ENCODE results near the gene ZNF711.
"Not testable (repeated sequence)": the region's sequence is repeated elsewhere in the genome, so short reads cannot be mapped to it uniquely, and the experiment has no call there.

Gene ZNF711

GRCh38 chrX:85288992-85289723 lies 45.4 kb downstream of the ZNF711 start:
- no peak for DNase-seq (ENCODE audit: low spot score)
- TF ChIP-seq, protein P1, sequence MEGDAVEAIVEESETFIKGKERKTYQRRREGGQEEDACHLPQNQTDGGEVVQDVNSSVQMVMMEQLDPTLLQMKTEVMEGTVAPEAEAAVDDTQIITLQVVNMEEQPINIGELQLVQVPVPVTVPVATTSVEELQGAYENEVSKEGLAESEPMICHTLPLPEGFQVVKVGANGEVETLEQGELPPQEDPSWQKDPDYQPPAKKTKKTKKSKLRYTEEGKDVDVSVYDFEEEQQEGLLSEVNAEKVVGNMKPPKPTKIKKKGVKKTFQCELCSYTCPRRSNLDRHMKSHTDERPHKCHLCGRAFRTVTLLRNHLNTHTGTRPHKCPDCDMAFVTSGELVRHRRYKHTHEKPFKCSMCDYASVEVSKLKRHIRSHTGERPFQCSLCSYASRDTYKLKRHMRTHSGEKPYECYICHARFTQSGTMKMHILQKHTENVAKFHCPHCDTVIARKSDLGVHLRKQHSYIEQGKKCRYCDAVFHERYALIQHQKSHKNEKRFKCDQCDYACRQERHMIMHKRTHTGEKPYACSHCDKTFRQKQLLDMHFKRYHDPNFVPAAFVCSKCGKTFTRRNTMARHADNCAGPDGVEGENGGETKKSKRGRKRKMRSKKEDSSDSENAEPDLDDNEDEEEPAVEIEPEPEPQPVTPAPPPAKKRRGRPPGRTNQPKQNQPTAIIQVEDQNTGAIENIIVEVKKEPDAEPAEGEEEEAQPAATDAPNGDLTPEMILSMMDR (IDR thresholded peaks at IDR 0.05; ENCODE audit: poor library complexity, severe bottlenecking), result no peak
- H3K9me3 ChIP-seq (ENCODE audit: severe bottlenecking), result no peaks in the 10 kb centered on the region
- H3K27me3 ChIP-seq (ENCODE audit: insufficient read depth, poor library complexity, severe bottlenecking), result no peaks in the 10 kb centered on the region
- no peaks in the 10 kb centered on the region for H3K4me1 ChIP-seq (ENCODE audit: insufficient read depth, poor library complexity, severe bottlenecking)
- H3K27ac ChIP-seq (ENCODE audit: poor library complexity, severe bottlenecking), result no peak overlapping the region
- H3K36me3 ChIP-seq (ENCODE audit: low read depth), result no peaks in the 10 kb centered on the region
- H3K4me3 ChIP-seq (ENCODE audit: severe bottlenecking), result no peak overlapping the region
- ATAC-seq (ENCODE audit: low read depth), result no peak

GRCh38 chrX:85303544-85303943 lies 59.8 kb downstream of the ZNF711 start:
- no peak for ATAC-seq (ENCODE audit: low read depth)
- Histone ChIP-seq H3K27me3 (ENCODE audit: insufficient read depth, poor library complexity, severe bottlenecking) (no peaks in the 10 kb centered on the region), H3K27ac (ENCODE audit: poor library complexity, severe bottlenecking) (no peak overlapping the region), H3K36me3 (ENCODE audit: low read depth) (no peaks in the 10 kb centered on the region), H3K9me3 (ENCODE audit: severe bottlenecking) (no peaks in the 10 kb centered on the region), H3K4me3 (ENCODE audit: severe bottlenecking) (no peak overlapping the region), H3K4me1 (ENCODE audit: insufficient read depth, poor library complexity, severe bottlenecking) (no peaks in the 10 kb centered on the region)
- TF ChIP-seq, protein P1 (IDR thresholded peaks at IDR 0.05; ENCODE audit: poor library complexity, severe bottlenecking), result no peak
- DNase-seq (ENCODE audit: low spot score), result no peak

- DNase-seq (ENCODE audit: low spot score) (no peak), ATAC-seq (ENCODE audit: low read depth) (no peak)
- TF ChIP-seq, protein P1 (IDR thresholded peaks at IDR 0.05; ENCODE audit: poor library complexity, severe bottlenecking), result no peak
- Histone ChIP-seq H3K9me3 (ENCODE audit: severe bottlenecking) (no peaks in the 10 kb centered on the region), H3K27ac (ENCODE audit: poor library complexity, severe bottlenecking) (no peak overlapping the region), H3K4me3 (ENCODE audit: severe bottlenecking) (no peak overlapping the region), H3K36me3 (ENCODE audit: low read depth) (no peaks in the 10 kb centered on the region), H3K27me3 (ENCODE audit: insufficient read depth, poor library complexity, severe bottlenecking) (no peaks in the 10 kb centered on the region), H3K4me1 (ENCODE audit: insufficient read depth, poor library complexity, severe bottlenecking) (no peaks in the 10 kb centered on the region)
These were observed 65.9 kb downstream of the ZNF711 start for GRCh38 chrX:85309717-85310116.

DNA sequence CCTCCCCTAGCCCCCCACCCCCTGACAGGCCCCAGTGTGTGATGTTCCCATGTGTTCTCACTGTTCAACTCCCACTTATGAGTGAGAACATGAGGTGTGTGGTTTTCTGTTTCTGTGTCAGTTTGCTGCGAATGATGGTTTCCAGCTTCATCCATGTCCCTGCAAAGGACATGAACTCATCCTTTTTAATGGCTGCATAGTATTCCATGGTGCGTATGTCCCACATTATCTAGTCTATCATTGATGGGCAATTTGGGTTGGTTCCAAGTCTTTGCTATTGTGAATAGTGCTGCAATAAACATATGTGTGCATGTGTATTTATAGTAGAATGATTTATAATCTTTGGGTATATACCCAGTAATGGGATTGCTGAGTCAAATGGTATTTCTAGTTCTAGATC lies 67.6 kb downstream of the ZNF711 start:
- not testable (repeated sequence) for ATAC-seq (ENCODE audit: low read depth); DNase-seq (ENCODE audit: low spot score); H3K27ac ChIP-seq (ENCODE audit: poor library complexity, severe bottlenecking); H3K27me3 ChIP-seq (ENCODE audit: insufficient read depth, poor library complexity, severe bottlenecking); H3K9me3 ChIP-seq (ENCODE audit: severe bottlenecking); H3K4me3 ChIP-seq (ENCODE audit: severe bottlenecking); H3K36me3 ChIP-seq (ENCODE audit: low read depth); H3K4me1 ChIP-seq (ENCODE audit: insufficient read depth, poor library complexity, severe bottlenecking)
